ENCODE data around the gene CLK3. TPM values are rescaled to one million over a fixed set of nuclear protein-coding genes. Genes with fewer than 3 reads are reported as not detected.

Gene CLK3
- polyA plus RNA-seq, 2 donors, result 50.7 to 78.7 TPM

DNA sequence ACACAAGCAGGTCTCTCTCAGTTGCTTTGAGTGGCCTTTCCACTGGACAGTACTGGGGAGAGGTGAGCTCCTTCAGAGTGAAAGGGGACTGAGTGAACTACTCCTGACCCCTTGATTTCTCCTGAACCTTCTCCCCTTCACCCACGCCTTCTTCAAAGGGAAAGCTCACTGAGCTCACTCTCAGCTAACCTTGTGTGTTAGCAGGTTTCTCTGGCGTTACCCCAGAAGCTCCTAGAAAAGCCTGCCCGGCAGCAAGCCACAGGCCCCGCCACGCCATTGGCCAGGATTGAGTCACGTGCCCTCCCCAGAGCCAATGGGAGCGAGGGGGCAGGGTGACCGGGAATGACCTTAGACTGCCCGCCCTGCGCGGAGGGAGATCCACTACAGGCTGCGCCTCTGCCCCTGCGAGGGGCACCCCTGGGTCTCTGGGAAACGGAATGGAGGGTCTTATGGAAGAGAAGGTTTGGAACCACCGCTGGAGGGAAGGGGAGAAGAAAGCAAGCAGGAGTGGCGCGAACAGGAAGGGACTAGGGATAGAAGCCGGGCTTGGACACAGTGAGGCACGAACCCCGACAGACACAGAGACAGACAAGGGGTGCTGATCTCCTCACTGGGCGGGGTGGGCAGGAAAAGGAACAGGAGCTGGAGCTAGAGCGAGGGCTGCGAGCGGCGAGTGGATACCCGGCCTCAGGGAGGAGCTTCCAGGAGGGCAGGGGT is 17.4 kb upstream of the CLK3 start:
- Histone ChIP-seq H3K4me3 (ENCODE audit: low read depth in 1 of 2, low read length in 2 of 2) (peak overlapping the region; percentile 58 to 70), H3K27me3 (ENCODE audit: control insufficient read depth in 1 of 2, insufficient read depth in 2 of 2, low read length in 2 of 2) (no peaks in the 10 kb centered on the region), H3K4me1 (ENCODE audit: control insufficient read depth in 2 of 2, insufficient read depth in 2 of 2, low read length in 1 of 2) (peaks cover 4 to 11% of the 10 kb centered on the region in 2 donors), H3K27ac (ENCODE audit: low read depth in 2 of 2, low read length in 1 of 2) (peak overlapping the region; percentile 55 to 90), H3K36me3 (ENCODE audit: control insufficient read depth in 2 of 2, insufficient read depth in 2 of 2, low read length in 1 of 2) (peaks cover 0 to 10% of the 10 kb centered on the region in 2 donors), H3K9me3 (ENCODE audit: control insufficient read depth in 2 of 2, insufficient read depth in 1 of 2, low read depth in 1 of 2, low read length in 1 of 2) (no peaks in the 10 kb centered on the region)
- 2% methylated on average over 26 of the region's 26 CpGs for WGBS, 2 donors

DNA sequence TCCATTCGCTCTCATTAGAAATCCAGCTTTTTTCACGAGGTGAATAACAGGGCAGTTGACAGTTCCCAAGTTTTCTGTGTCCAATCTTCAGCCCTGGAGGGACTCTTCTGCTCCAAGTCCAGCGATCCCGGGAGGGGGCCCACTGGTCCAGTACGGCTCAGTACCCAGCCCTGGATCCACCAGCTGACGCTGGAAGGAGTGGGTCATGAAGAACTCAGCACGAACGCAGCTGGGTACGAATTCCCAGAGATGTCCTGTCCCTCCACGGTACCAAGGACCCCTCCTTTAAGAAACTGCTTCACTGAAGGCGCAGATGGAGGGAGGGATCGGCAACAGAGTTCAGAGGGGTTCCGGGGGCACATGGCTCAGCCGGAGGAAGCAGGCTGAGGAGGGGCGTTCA is 16.5 kb upstream of the CLK3 start:
- H3K36me3 ChIP-seq (ENCODE audit: control insufficient read depth in 2 of 2, insufficient read depth in 2 of 2, low read length in 1 of 2), result peaks cover 0 to 9% of the 10 kb centered on the region in 2 donors
- no peaks in the 10 kb centered on the region for H3K9me3 ChIP-seq (ENCODE audit: control insufficient read depth in 2 of 2, insufficient read depth in 1 of 2, low read depth in 1 of 2, low read length in 1 of 2)
- peak overlapping the region in 1 of 2 donors; percentile 70 for H3K4me3 ChIP-seq (ENCODE audit: low read depth in 1 of 2, low read length in 2 of 2)
- no peaks in the 10 kb centered on the region for H3K27me3 ChIP-seq (ENCODE audit: control insufficient read depth in 1 of 2, insufficient read depth in 2 of 2, low read length in 2 of 2)
- peaks cover 4 to 11% of the 10 kb centered on the region in 2 donors for H3K4me1 ChIP-seq (ENCODE audit: control insufficient read depth in 2 of 2, insufficient read depth in 2 of 2, low read length in 1 of 2)
- H3K27ac ChIP-seq (ENCODE audit: low read depth in 2 of 2, low read length in 1 of 2), result peak overlapping the region in 1 of 2 donors; percentile 90
- 76 to 79% methylated on average over 15 of the region's 15 CpGs for WGBS, 2 donors

DNA sequence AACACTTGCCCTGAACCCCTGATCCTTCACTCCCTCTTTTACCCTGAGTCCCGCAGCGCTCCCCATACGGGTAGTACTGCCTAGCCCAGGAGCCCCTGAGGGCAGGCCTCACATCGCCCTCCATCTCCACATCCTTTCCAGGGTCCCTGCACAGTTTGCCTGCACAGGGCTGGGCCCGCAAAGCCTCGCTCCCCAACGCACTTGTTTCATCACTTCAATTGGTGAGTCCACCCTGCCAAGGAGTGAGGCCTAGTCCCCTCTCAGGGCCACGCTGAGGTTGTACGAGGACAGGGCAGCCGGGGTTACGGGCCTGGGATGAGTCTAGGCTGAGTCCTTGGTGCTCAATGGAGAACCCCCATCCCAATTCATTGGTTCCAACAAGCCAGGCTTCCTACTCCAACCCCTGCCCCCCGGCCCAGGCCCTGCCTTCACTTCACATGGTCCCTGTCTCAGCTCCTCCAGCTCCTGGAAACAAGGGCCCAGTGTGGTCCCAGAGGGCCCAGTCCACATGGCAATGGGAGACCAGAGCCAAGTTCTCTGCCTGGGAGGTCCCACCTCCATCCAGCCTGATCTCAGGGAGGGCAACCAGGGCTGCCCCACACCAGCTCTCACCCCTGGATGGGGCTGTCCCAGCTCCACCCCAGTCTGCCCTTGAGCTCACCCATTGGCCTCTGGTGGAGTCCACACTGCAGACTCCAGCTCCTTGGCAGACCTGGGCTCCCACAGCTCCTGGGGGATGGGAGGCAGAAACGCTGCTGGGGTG is 12.4 kb upstream of the CLK3 start:
- Histone ChIP-seq H3K9me3 (ENCODE audit: control insufficient read depth in 2 of 2, insufficient read depth in 1 of 2, low read depth in 1 of 2, low read length in 1 of 2) (no peaks in the 10 kb centered on the region), H3K27ac (ENCODE audit: low read depth in 2 of 2, low read length in 1 of 2) (no peak overlapping the region), H3K4me1 (ENCODE audit: control insufficient read depth in 2 of 2, insufficient read depth in 2 of 2, low read length in 1 of 2) (peaks cover 4 to 11% of the 10 kb centered on the region in 2 donors), H3K4me3 (ENCODE audit: low read depth in 1 of 2, low read length in 2 of 2) (no peak overlapping the region), H3K36me3 (ENCODE audit: control insufficient read depth in 2 of 2, insufficient read depth in 2 of 2, low read length in 1 of 2) (no peaks in the 10 kb centered on the region), H3K27me3 (ENCODE audit: control insufficient read depth in 1 of 2, insufficient read depth in 2 of 2, low read length in 2 of 2) (no peaks in the 10 kb centered on the region)
- 89 to 91% methylated on average over 13 of the region's 13 CpGs for WGBS, 2 donors

DNA sequence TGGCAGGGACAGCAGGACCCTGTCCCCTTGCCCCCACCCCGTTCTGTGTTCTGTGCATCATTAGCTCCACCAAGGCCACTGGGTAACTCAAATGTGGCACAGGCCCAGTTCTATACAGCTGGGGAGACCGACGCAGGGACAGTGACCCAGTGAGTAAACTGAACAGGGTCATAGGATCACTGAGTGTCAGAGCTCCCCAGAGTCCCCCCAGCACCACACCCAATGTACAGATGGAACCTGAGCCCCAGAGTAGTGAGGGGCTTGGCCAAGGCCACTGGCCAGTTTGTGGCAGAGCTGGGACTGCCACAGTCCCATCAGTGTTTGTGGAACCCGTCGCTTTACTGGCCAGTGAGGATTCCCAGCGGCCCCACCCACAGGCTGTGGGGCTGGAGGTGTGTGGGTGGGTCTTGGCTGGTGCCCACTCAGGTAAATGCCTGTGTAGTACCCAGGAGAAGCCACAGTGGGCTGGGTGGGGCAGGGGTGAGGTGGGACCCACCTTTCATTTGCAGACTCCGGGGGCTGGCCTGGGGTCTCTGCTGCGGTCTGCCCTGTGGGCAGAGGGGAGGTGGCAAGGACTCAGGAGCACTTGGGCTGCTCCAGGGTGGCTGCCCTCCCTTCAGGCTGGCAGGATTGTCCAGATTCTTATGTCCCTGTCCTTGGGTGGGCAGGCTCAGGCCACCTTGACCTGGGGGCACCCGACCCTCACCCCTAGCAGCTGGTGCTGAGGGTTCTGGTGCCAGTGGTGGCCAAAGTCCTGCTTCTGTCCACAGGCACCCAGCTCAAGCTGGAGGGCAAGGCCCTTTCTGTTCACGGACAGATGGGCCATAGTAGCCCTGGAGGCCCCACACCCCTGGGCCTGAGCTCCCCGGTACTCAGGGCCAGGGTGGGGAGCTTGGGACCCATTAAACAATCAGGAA is 11.6 kb upstream of the CLK3 start:
- 83 to 91% methylated on average over 11 of the region's 11 CpGs for WGBS, 2 donors

DNA sequence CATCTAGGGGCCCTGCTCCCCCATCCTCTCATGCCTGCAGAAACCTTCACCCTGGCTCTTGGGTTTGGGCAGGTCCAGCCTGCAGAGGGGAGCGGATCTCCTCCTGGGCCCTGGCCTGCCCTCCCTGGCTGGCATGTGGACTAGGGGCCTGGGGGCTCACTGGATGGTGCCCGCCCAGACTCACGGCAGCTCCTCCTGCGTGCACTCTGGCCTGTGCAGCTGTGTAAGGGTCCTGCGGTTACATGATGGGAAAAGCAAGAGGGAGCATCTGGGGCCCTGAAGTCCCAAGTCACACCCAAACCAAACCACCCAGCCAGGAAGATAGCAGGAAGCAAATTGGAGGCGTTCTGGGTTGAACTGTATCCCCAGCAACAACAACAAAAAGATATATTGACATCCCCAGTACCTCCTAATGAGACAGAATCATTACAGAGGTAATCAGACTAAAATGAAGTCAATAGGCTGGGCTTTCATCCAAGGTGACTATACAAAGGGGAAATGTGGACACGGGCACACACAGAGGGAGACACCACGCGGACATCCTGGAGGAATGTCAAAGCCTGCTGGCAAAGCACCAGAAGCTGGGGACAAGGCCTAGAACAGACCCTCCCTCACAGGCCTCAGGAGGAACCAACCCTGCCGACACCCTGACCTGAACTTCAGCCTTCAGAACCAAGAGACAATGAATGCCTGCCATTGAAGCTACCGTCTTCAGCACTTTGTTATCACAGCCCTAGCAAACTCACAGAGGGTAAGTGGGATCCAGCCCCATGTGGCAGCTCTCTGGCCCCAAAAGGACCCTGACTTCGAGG is 10.4 kb upstream of the CLK3 start:
- Histone ChIP-seq H3K4me3 (ENCODE audit: low read depth in 1 of 2, low read length in 2 of 2) (no peak overlapping the region), H3K36me3 (ENCODE audit: control insufficient read depth in 2 of 2, insufficient read depth in 2 of 2, low read length in 1 of 2) (no peaks in the 10 kb centered on the region), H3K4me1 (ENCODE audit: control insufficient read depth in 2 of 2, insufficient read depth in 2 of 2, low read length in 1 of 2) (no peaks in the 10 kb centered on the region), H3K27me3 (ENCODE audit: control insufficient read depth in 1 of 2, insufficient read depth in 2 of 2, low read length in 2 of 2) (no peaks in the 10 kb centered on the region), H3K27ac (ENCODE audit: low read depth in 2 of 2, low read length in 1 of 2) (no peak overlapping the region), H3K9me3 (ENCODE audit: control insufficient read depth in 2 of 2, insufficient read depth in 1 of 2, low read depth in 1 of 2, low read length in 1 of 2) (no peaks in the 10 kb centered on the region)
- 77 to 82% methylated on average over 12 of the region's 12 CpGs for WGBS, 2 donors

More for the DNA sequence above, 11.6 kb upstream of the CLK3 start:
- Histone ChIP-seq H3K27ac (ENCODE audit: low read depth in 2 of 2, low read length in 1 of 2) (no peak overlapping the region), H3K9me3 (ENCODE audit: control insufficient read depth in 2 of 2, insufficient read depth in 1 of 2, low read depth in 1 of 2, low read length in 1 of 2) (no peaks in the 10 kb centered on the region), H3K4me1 (ENCODE audit: control insufficient read depth in 2 of 2, insufficient read depth in 2 of 2, low read length in 1 of 2) (peaks cover under 1 to 8% of the 10 kb centered on the region in 2 donors), H3K27me3 (ENCODE audit: control insufficient read depth in 1 of 2, insufficient read depth in 2 of 2, low read length in 2 of 2) (no peaks in the 10 kb centered on the region), H3K4me3 (ENCODE audit: low read depth in 1 of 2, low read length in 2 of 2) (no peak overlapping the region), H3K36me3 (ENCODE audit: control insufficient read depth in 2 of 2, insufficient read depth in 2 of 2, low read length in 1 of 2) (no peaks in the 10 kb centered on the region)

DNA sequence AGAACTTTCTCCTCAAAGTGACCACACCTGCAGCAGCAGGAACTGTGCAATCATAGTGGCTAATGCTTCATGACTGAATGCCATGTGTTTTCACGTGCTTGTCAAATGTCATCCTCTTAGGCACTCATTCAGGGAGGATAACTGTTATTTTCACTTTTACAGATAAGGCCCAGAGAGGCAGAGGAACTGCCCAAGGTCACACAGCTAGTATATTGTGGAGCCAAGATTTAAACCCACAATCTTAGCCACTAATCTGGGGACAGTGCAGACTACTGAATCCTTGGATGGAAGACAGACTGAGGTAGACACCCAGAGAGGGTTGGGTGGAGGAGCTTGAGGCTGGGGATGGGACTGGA is 9.9 kb upstream of the CLK3 start:
- no peaks in the 10 kb centered on the region for H3K4me1 ChIP-seq (ENCODE audit: control insufficient read depth in 2 of 2, insufficient read depth in 2 of 2, low read length in 1 of 2)
- H3K4me3 ChIP-seq (ENCODE audit: low read depth in 1 of 2, low read length in 2 of 2), result no peak overlapping the region
- no peaks in the 10 kb centered on the region for H3K27me3 ChIP-seq (ENCODE audit: control insufficient read depth in 1 of 2, insufficient read depth in 2 of 2, low read length in 2 of 2)
- no peak overlapping the region for H3K27ac ChIP-seq (ENCODE audit: low read depth in 2 of 2, low read length in 1 of 2)
- H3K9me3 ChIP-seq (ENCODE audit: control insufficient read depth in 2 of 2, insufficient read depth in 1 of 2, low read depth in 1 of 2, low read length in 1 of 2), result no peaks in the 10 kb centered on the region
- WGBS, 2 donors, result 62 to 78% methylated on average over 1 of the region's 1 CpG
- H3K36me3 ChIP-seq (ENCODE audit: control insufficient read depth in 2 of 2, insufficient read depth in 2 of 2, low read length in 1 of 2), result no peaks in the 10 kb centered on the region

DNA sequence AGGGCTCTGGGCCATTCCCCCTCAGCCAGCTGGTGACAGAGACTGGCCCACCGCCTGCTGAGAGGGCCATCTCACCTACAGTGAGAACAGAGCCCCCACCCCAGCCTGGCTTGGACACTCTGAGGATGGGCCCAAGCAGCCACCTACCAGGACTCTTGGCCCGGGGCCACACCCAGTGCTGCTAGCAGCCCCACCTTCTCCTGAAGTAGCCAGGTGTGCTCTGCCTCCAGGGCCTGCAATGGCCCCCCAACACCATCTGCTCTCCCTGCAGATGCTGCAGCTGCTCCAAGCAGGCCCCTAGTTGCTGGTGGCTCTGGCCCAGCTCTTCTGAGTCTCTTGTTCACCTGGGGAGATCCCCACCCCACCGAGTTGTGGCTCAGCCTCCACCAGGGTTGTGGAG is 6.8 kb upstream of the CLK3 start:
- Histone ChIP-seq H3K27me3 (ENCODE audit: control insufficient read depth in 1 of 2, insufficient read depth in 2 of 2, low read length in 2 of 2) (no peaks in the 10 kb centered on the region), H3K4me1 (ENCODE audit: control insufficient read depth in 2 of 2, insufficient read depth in 2 of 2, low read length in 1 of 2) (peaks cover 4 to 5% of the 10 kb centered on the region in 2 donors), H3K4me3 (ENCODE audit: low read depth in 1 of 2, low read length in 2 of 2) (no peak overlapping the region), H3K27ac (ENCODE audit: low read depth in 2 of 2, low read length in 1 of 2) (no peak overlapping the region), H3K36me3 (ENCODE audit: control insufficient read depth in 2 of 2, insufficient read depth in 2 of 2, low read length in 1 of 2) (no peaks in the 10 kb centered on the region), H3K9me3 (ENCODE audit: control insufficient read depth in 2 of 2, insufficient read depth in 1 of 2, low read depth in 1 of 2, low read length in 1 of 2) (no peaks in the 10 kb centered on the region)
- 69% methylated on average over 3 of the region's 3 CpGs for WGBS, 2 donors

DNA sequence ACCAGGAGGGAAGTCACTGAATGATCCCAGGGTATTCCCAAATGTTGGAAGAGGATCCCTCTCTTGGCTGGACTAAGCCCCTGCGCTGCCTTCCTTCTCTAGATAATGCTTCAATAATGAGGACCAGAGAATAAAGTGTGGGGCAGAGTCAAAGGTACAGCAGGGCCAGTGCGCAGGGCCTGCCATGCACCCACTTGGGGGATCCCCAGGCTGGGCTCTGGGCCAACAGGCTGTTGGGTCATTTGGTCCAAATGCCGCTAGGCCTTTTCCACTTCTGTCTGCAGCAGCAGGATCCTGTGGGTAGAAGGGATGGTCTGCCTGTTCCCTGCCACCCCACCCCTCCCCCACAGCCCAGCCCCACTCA is 5.7 kb upstream of the CLK3 start:
- H3K36me3 ChIP-seq (ENCODE audit: control insufficient read depth in 2 of 2, insufficient read depth in 2 of 2, low read length in 1 of 2), result no peaks in the 10 kb centered on the region
- 77 to 88% methylated on average over 3 of the region's 3 CpGs for WGBS, 2 donors
- H3K4me1 ChIP-seq (ENCODE audit: control insufficient read depth in 2 of 2, insufficient read depth in 2 of 2, low read length in 1 of 2), result peaks cover 4 to 5% of the 10 kb centered on the region in 2 donors

More for the DNA sequence above, 5.7 kb upstream of the CLK3 start:
- H3K27ac ChIP-seq (ENCODE audit: low read depth in 2 of 2, low read length in 1 of 2), result no peak overlapping the region
- H3K4me3 ChIP-seq (ENCODE audit: low read depth in 1 of 2, low read length in 2 of 2), result no peak overlapping the region
- H3K27me3 ChIP-seq (ENCODE audit: control insufficient read depth in 1 of 2, insufficient read depth in 2 of 2, low read length in 2 of 2), result no peaks in the 10 kb centered on the region
- H3K9me3 ChIP-seq (ENCODE audit: control insufficient read depth in 2 of 2, insufficient read depth in 1 of 2, low read depth in 1 of 2, low read length in 1 of 2), result no peaks in the 10 kb centered on the region

All from esophagus (tissue), 2 donors.